ENCODE results near the gene ZWILCH.

DNA sequence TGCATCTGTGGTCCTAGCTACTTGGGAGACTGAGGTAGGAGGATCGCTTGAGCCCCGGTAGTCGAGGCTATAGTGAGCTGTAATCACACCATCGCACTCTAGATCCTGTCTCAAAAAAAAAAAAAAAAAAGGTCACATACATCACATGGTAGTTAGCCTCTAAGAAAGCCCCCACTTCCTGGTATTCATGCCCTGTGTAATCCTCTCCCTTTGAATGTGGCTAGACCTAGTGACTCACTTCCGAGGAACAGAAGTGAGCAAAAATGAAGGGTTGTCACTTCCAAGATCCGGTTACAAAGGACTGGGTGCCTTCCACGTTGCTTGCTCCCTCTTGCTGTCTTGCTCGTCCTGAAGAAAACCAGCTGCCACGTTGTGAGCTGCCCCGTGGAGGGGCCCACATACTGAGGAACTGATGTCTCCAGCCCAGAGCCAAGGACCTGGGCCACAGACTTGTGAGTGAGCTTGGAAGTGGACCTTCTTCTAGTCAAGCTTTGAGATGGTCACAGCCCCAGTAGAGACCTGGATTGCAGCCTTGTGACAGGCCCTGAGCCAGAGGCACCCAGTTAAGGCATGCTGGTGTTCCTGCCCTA lies 73.3 kb downstream of the ZWILCH start:
- TF ChIP-seq, protein P1, sequence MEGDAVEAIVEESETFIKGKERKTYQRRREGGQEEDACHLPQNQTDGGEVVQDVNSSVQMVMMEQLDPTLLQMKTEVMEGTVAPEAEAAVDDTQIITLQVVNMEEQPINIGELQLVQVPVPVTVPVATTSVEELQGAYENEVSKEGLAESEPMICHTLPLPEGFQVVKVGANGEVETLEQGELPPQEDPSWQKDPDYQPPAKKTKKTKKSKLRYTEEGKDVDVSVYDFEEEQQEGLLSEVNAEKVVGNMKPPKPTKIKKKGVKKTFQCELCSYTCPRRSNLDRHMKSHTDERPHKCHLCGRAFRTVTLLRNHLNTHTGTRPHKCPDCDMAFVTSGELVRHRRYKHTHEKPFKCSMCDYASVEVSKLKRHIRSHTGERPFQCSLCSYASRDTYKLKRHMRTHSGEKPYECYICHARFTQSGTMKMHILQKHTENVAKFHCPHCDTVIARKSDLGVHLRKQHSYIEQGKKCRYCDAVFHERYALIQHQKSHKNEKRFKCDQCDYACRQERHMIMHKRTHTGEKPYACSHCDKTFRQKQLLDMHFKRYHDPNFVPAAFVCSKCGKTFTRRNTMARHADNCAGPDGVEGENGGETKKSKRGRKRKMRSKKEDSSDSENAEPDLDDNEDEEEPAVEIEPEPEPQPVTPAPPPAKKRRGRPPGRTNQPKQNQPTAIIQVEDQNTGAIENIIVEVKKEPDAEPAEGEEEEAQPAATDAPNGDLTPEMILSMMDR (IDR thresholded peaks at IDR 0.05) = no peak
- TF ChIP-seq POLR2A (IDR thresholded peaks at IDR 0.05) (no peak), POLR2AphosphoS5 (IDR thresholded peaks at IDR 0.05) (no peak)
